ENCODE results near the gene PRPS1L1.

DNA sequence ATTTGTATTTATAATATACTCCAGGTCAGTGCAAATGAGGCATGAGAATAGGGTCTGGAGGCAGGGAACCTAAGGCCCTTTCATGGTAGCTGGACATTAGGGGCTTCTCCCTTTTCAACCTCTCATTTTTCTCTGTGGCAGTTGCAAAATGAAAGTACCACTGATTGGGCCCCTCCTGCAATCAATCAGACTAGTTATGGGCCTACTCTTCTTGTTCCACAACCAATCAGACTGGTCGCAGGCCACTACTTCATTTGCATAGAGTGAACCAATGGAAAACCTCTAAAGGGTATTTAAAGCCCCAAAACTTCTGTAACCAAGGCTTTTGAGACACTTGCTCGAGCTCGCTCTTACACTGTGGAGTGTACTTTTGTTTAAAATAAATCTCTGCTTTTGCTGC lies 10.0 kb upstream of the PRPS1L1 start:
- TF ChIP-seq, protein P1, sequence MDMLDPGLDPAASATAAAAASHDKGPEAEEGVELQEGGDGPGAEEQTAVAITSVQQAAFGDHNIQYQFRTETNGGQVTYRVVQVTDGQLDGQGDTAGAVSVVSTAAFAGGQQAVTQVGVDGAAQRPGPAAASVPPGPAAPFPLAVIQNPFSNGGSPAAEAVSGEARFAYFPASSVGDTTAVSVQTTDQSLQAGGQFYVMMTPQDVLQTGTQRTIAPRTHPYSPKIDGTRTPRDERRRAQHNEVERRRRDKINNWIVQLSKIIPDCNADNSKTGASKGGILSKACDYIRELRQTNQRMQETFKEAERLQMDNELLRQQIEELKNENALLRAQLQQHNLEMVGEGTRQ (CRISPR knock-in tag; IDR thresholded peaks at IDR 0.05): no peak
- TF ChIP-seq, protein P2, sequence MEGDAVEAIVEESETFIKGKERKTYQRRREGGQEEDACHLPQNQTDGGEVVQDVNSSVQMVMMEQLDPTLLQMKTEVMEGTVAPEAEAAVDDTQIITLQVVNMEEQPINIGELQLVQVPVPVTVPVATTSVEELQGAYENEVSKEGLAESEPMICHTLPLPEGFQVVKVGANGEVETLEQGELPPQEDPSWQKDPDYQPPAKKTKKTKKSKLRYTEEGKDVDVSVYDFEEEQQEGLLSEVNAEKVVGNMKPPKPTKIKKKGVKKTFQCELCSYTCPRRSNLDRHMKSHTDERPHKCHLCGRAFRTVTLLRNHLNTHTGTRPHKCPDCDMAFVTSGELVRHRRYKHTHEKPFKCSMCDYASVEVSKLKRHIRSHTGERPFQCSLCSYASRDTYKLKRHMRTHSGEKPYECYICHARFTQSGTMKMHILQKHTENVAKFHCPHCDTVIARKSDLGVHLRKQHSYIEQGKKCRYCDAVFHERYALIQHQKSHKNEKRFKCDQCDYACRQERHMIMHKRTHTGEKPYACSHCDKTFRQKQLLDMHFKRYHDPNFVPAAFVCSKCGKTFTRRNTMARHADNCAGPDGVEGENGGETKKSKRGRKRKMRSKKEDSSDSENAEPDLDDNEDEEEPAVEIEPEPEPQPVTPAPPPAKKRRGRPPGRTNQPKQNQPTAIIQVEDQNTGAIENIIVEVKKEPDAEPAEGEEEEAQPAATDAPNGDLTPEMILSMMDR (IDR thresholded peaks at IDR 0.05): no peak
- no peak for TF ChIP-seq NR3C1 (CRISPR knock-in tag; conservative IDR thresholded peaks at IDR 0.05; ENCODE audit: low read depth)
